PC-3 (cell line): ENCODE data around the gene CCDC38. TPM values are rescaled to one million over a fixed set of nuclear protein-coding genes. Genes with fewer than 3 reads are reported as not detected.

ENCODE experiments used
- ATAC-seq: fragments of 200-7000 bp; cut with Tn5 transposase; 2 replicates; pipeline ENCODE4 v1.9.1; 2020; ENCODE audit warnings: mild to moderate bottlenecking, moderate library complexity
- Bru-seq: library from RNA; stranded (reverse); fragments of 400-500 nt; gene quantifications from one replicate; lab custom pipeline; 2021; lab: Mats Ljungman, UMichigan
- BruChase-seq, 2 experiments: library from RNA; stranded (reverse); fragments of 400-500 nt; gene quantifications; one replicate each; lab custom pipeline; 2021; lab: Mats Ljungman, UMichigan
- BruUV-seq: library from RNA; stranded (reverse); fragments of 400-500 nt; replicated peaks from 2 replicates; lab custom pipeline; 2021; lab: Mats Ljungman, UMichigan
- CTCF ChIA-PET: fragments of 300-600 bp; sonication (Branson Sonifier 250); formaldehyde crosslinking; loops from one replicate; lab custom pipeline; 2022; ENCODE audit warnings: antibody characterized with exemption; lab: Charles Lee
- POLR2A ChIA-PET: fragments of 300-600 bp; sonication (Branson Sonifier 250); formaldehyde crosslinking; loops from one replicate; lab custom pipeline; 2022; ENCODE audit warnings: antibody characterized with exemption; ENCODE audit not compliant: unreplicated experiment; lab: Charles Lee
- DNase-seq: peaks from one replicate; pipeline ENCODE4 v3.0.0-alpha.2; 2015
- H2AFZ ChIP-seq: fragments of 300-600 bp; sonication (generic); 2 replicates; pipeline ENCODE4 v1.6.0; 2016; ENCODE audit warnings: antibody characterized with exemption, low read length
- H3F3A ChIP-seq: fragments of 300-600 bp; sonication (generic); one replicate; pipeline ENCODE4 v1.6.0; 2017; ENCODE audit warnings: antibody characterized with exemption, low read length, control low read depth, mild to moderate bottlenecking; ENCODE audit not compliant: unreplicated experiment
- H3K27ac ChIP-seq: fragments of 300-600 bp; sonication (generic); 2 replicates; pipeline ENCODE4 v1.5.1; 2016; ENCODE audit warnings: mild to moderate bottlenecking, low read length
- H3K27me3 ChIP-seq: fragments of 300-600 bp; sonication (generic); 2 replicates; pipeline ENCODE4 v1.6.1; 2016; ENCODE audit warnings: low read length, mixed read lengths
- H3K36me3 ChIP-seq: fragments of 300-600 bp; sonication (generic); 2 replicates; pipeline ENCODE4 v1.6.1; 2016; ENCODE audit warnings: low read depth, mixed run types, low read length, mixed read lengths
- H3K4me1 ChIP-seq: fragments of 300-600 bp; sonication (generic); 2 replicates; pipeline ENCODE4 v1.5.1; 2016; ENCODE audit warnings: low read length; ENCODE audit not compliant: insufficient read depth
- H3K4me2 ChIP-seq: fragments of 300-600 bp; sonication (generic); 2 replicates; pipeline ENCODE4 v1.6.0; 2016; ENCODE audit warnings: low read length
- H3K4me3 ChIP-seq: fragments of 300-600 bp; sonication (generic); 2 replicates; pipeline ENCODE4 v1.5.1; 2016; ENCODE audit warnings: mild to moderate bottlenecking, low read length, mixed read lengths
- H3K79me2 ChIP-seq: fragments of 300-600 bp; sonication (generic); 2 replicates; pipeline ENCODE4 v1.6.1; 2017; ENCODE audit warnings: low read length, mixed read lengths
- H3K9ac ChIP-seq: fragments of 300-600 bp; sonication (generic); 2 replicates; pipeline ENCODE4 v1.6.0; 2016; ENCODE audit warnings: mild to moderate bottlenecking, low read length
- H3K9me2 ChIP-seq: fragments of 300-600 bp; sonication (generic); replicated peaks from 2 replicates; pipeline ENCODE4 v1.6.1; 2016; ENCODE audit warnings: mixed run types, low read length, mixed read lengths
- H3K9me3 ChIP-seq: fragments of 300-600 bp; sonication (generic); 2 replicates; pipeline ENCODE4 v1.6.1; 2016; ENCODE audit warnings: low read length, mixed read lengths
- H4K20me1 ChIP-seq: fragments of 300-600 bp; sonication (generic); 2 replicates; pipeline ENCODE4 v1.6.1; 2016; ENCODE audit warnings: low read length, mixed read lengths
- CTCF ChIP-seq: fragments of 300-600 bp; sonication (generic); conservative IDR thresholded peaks from 2 replicates; pipeline ENCODE4 v1.5.1; 2017; ENCODE audit warnings: antibody characterized with exemption, low read depth, mild to moderate bottlenecking, low read length
- EZH2 ChIP-seq: fragments of 300-600 bp; sonication (generic); IDR thresholded peaks from one replicate; pipeline ENCODE4 v1.6.1; 2017; ENCODE audit warnings: antibody characterized with exemption, mild to moderate bottlenecking, low read length; ENCODE audit not compliant: unreplicated experiment
- EZH2phosphoT487 ChIP-seq: fragments of 300-600 bp; sonication (generic); IDR thresholded peaks from 2 replicates; pipeline ENCODE4 v1.6.1; 2018; ENCODE audit warnings: mild to moderate bottlenecking, antibody characterized with exemption, low read length, borderline replicate concordance
- intact Hi-C: fragments of 100-400 bp; cut with micrococcal nuclease; formaldehyde crosslinking; loops from 2 replicates; pipeline ENCODE4 v1.9.0; 2023
- long read RNA-seq: library from polyadenylated mRNA; unstranded; transcript quantifications from one replicate; pipeline ENCODE4 v2.0.0, GENCODE V29; 2021; ENCODE audit not compliant: unreplicated experiment
- total RNA-seq: library from RNA; depleted of rRNA; stranded (reverse); fragments of >200 nt; gene quantifications from 2 replicates; pipeline ENCODE4 v1.2.3, GENCODE V29; 2014; rRNA removed

The CCDC38 gene
- total RNA-seq = not detected in 2 replicates
- percentile 11 among the genes with signal in this experiment for Bru-seq, nascent RNA
- percentile 7 among the genes with signal in this experiment for BruChase-seq, experiment 1, labeled RNA remaining after a 6-hour chase
- BruChase-seq, experiment 2, labeled RNA remaining after a 2-hour chase = percentile 8 among the genes with signal in this experiment
- long read RNA-seq, partial matches to known transcripts = 0 of 1 reads
- long read RNA-seq, other reads (novel, unspliced or antisense) = 1 of 1 reads

GRCh38 chr12:95942524-95943329 is at the start of gene CCDC38:
CCDC38 (minus strand) TSS chr12:95942614; CDS start chr12:95936509, 6,105 bp downstream.
- Histone ChIP-seq H3K4me1 (0 out of 2 replicates have a peak, but pooled peaks cover 9% of the 10 kb centered on the region), H3F3A (no peaks in the 10 kb centered on the region), H3K79me2 (no peaks in the 10 kb centered on the region), H3K9me2 (no peaks in the 10 kb centered on the region), H3K4me2 (peak within 1 kb of the TSS; percentile 83), H3K36me3 (no peaks in the 10 kb centered on the region), H3K9me3 (no peaks in the 10 kb centered on the region), H3K27me3 (no peaks in the 10 kb centered on the region), H3K9ac (peak within 1 kb of the TSS; percentile 71), H3K27ac (no peak within 1 kb of the TSS), H3K4me3 (peak within 1 kb of the TSS; percentile 88), H2AFZ (peak within 1 kb of the TSS; percentile 95), H4K20me1 (no peaks in the 10 kb centered on the region)
- intact Hi-C loops = no loop called here
- TF ChIP-seq CTCF = no peak
- TF ChIP-seq EZH2phosphoT487 = no peak
- no peak for TF ChIP-seq EZH2
- DNase-seq = peak; percentile 77
- BruUV-seq = no TSS peak
- ChIA-PET CTCF (interaction anchor here (1.2 to 1.8 kb wide), 2 partner anchors 17 to 25 kb away, joined by 5 to 6 read pairs; no protein-coding TSS in a partner anchor), POLR2A (interaction anchor here (0.5 to 0.7 kb wide), 3 partner anchors 9 to 121 kb away, joined by 3 to 6 read pairs (median 4); no protein-coding TSS in a partner anchor)
- ATAC-seq = peak; percentile 88

- BruUV-seq = no TSS peak
Observed at GRCh38 chr12:95990136-95990535, 47.7 kb upstream of the CCDC38 start.

More at GRCh38 chr12:95990136-95990535, 47.7 kb upstream of the CCDC38 start:
- H4K20me1 ChIP-seq = no peaks in the 10 kb centered on the region
- intact Hi-C loops = no loop called here
- ChIA-PET CTCF (no interaction called here), POLR2A (no interaction called here)
- H3K9ac ChIP-seq = no peak overlapping the region
- no peak overlapping the region for H3K4me3 ChIP-seq
- H3K4me1 ChIP-seq = no peaks in the 10 kb centered on the region
- no peaks in the 10 kb centered on the region for H3K27me3 ChIP-seq
- H2AFZ ChIP-seq = no peak overlapping the region
- TF ChIP-seq CTCF (no peak), EZH2 (no peak), EZH2phosphoT487 (no peak)
- no peaks in the 10 kb centered on the region for H3K9me3 ChIP-seq
- H3K79me2 ChIP-seq = no peaks in the 10 kb centered on the region
- H3K4me2 ChIP-seq = no peak overlapping the region
- ATAC-seq (no peak), DNase-seq (no peak)
- no peaks in the 10 kb centered on the region for H3F3A ChIP-seq
- H3K36me3 ChIP-seq = no peaks in the 10 kb centered on the region
- no peaks in the 10 kb centered on the region for H3K9me2 ChIP-seq
- no peak overlapping the region for H3K27ac ChIP-seq
